GM18909 (cell line): Measurements from ENCODE around the gene BLOC1S1.
"Not testable (repeated sequence)": the region's sequence is repeated elsewhere in the genome, so short reads cannot be mapped to it uniquely, and the experiment has no call there.

Experiments
- ATAC-seq: cut with Tn5 transposase; IDR thresholded peaks from one replicate; pipeline ENCODE4 v1.9.1; 2021; ENCODE audit warnings: mild to moderate bottlenecking; ENCODE audit not compliant: unreplicated experiment, poor library complexity

Gene BLOC1S1

GRCh38 chr12:55741931-55742680, 26.3 kb downstream of the BLOC1S1 start:
- ATAC-seq, result no peak

GRCh38 chr12:55742719-55743405, 27.0 kb downstream of the BLOC1S1 start, which contains the start of gene GDF11:
GDF11 (plus strand) TSS chr12:55743122; CDS start chr12:55743317, 195 bp downstream.
- ATAC-seq, result peak; percentile 39

- ATAC-seq, result peak; percentile 49
These were observed 27.8 kb downstream of the BLOC1S1 start for GRCh38 chr12:55743406-55744339.

GRCh38 chr12:55744340-55745030, 28.6 kb downstream of the BLOC1S1 start:
- no peak for ATAC-seq

GRCh38 chr12:55745361-55746173, 29.7 kb downstream of the BLOC1S1 start:
- no peak for ATAC-seq

- no peak for ATAC-seq
These were observed 30.5 kb downstream of the BLOC1S1 start for GRCh38 chr12:55746174-55746912.

GRCh38 chr12:55746913-55747231, 31.0 kb downstream of the BLOC1S1 start:
- ATAC-seq, result no peak

GRCh38 chr12:55748230-55748993, 32.6 kb downstream of the BLOC1S1 start:
- ATAC-seq, result no peak

- no peak for ATAC-seq
These were observed 39.4 kb downstream of the BLOC1S1 start for GRCh38 chr12:55755246-55755645.

- ATAC-seq, result no peak
These were observed 41.9 kb downstream of the BLOC1S1 start for GRCh38 chr12:55757701-55758100.

GRCh38 chr12:55758575-55758974, 42.7 kb downstream of the BLOC1S1 start:
- not testable (repeated sequence) for ATAC-seq

GRCh38 chr12:55760663-55761062, 44.8 kb downstream of the BLOC1S1 start:
- ATAC-seq, result no peak

- no peak for ATAC-seq
These were observed 46.8 kb downstream of the BLOC1S1 start for GRCh38 chr12:55762646-55763045.

GRCh38 chr12:55765736-55766290, 50.0 kb downstream of the BLOC1S1 start:
- ATAC-seq, result no peak

- ATAC-seq, result no peak
These were observed 51.3 kb downstream of the BLOC1S1 start for GRCh38 chr12:55767156-55767555.
